Activated CD4-positive, alpha-beta T cell treated with anti-CD3 and anti-CD28 coated beads, Interleukin-2, amount 10 ng/mL, durations not matched to agents 7 days and 5 days (primary cell): ENCODE results near the gene DRC3. TPM values are rescaled to one million over a fixed set of nuclear protein-coding genes. Genes with fewer than 3 reads are reported as not detected.
"Not testable (repeated sequence)": the region's sequence is repeated elsewhere in the genome, so short reads cannot be mapped to it uniquely, and the experiment has no call there.

ENCODE experiments used
- CTCF ChIA-PET: fragments of 350-600 bp; sonication (Branson Sonifier 250); formaldehyde crosslinking; loops from one replicate; lab custom pipeline; 2021; ENCODE audit warnings: antibody characterized with exemption; lab: Charles Lee
- POLR2A ChIA-PET: fragments of 350-600 bp; sonication (Branson Sonifier 250); formaldehyde crosslinking; loops from one replicate; lab custom pipeline; 2021; ENCODE audit warnings: antibody characterized with exemption; lab: Charles Lee
- DNase-seq: peaks from one replicate; pipeline ENCODE4 v3.0.0-alpha.2; 2020
- H3K27ac Mint-ChIP-seq: one replicate; pipeline ENCODE4 v1.8.0; 2021; ENCODE audit warnings: mild to moderate bottlenecking, moderate library complexity, mixed read lengths
- H3K27me3 Mint-ChIP-seq: one replicate; pipeline ENCODE4 v1.8.0; 2021; ENCODE audit warnings: mixed read lengths
- H3K36me3 Mint-ChIP-seq: one replicate; pipeline ENCODE4 v1.8.0; 2021; ENCODE audit warnings: low read depth, mixed read lengths
- H3K4me1 Mint-ChIP-seq: one replicate; pipeline ENCODE4 v1.8.0; 2021; ENCODE audit warnings: mixed read lengths
- H3K4me3 Mint-ChIP-seq: one replicate; pipeline ENCODE4 v1.8.0; 2021; ENCODE audit warnings: mild to moderate bottlenecking, moderate library complexity, mixed read lengths
- H3K9me3 Mint-ChIP-seq: one replicate; pipeline ENCODE4 v1.8.0; 2021; ENCODE audit warnings: mixed read lengths
- total RNA-seq, 2 experiments: library from RNA; stranded (reverse); gene quantifications; one replicate each; pipeline ENCODE4 v1.2.3, GENCODE V29; 2021

The DRC3 gene
- total RNA-seq, 2 experiments from 2014 or later, result 0.06 TPM; not detected in 1

DNA sequence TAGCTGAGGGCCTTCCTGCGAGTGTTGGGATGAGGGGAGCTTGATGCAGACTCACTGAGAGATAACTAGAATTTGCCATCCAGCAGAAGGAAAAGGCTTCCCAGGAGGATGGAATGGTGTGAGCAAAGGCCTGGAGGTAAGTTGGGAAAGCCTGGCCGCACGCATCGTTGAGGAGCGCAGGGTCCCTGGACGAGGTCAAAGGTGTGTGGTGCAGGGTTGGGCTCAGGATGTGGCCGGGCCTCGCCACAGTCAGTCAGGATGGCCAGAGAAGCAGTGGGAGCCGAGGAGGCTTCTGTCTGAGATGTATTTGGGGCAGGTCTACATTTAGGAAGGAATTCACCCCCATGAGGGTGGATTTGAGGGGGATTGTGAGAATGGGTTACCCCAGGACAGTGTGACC lies 16.4 kb downstream of the DRC3 start:
- CTCF ChIA-PET, result interaction anchor here (1.3 kb wide), 1 partner anchor 45 kb away, joined by 3 read pairs; no protein-coding TSS in a partner anchor
- Mint-ChIP-seq H3K27ac (no peak overlapping the region), H3K4me3 (no peak overlapping the region)

DNA sequence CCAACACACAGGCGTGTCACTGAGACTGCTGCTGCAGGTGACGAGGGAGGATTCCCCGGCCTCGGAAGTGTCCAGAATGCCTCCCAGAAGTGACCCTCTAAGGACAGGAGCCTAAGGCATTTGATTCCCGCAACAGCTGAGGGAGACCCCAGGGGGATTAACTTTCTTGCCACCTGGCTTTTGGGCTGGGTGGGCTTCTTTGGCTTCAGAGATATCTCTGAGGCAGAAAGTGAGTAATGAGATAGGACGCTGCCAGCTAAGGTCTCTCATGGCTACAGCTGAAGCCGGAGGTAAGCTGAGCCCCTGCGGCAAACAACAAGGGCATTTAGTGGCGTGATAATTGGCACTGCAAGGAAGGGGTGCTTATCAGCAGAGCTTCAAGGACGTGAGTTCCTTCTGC lies 17.0 kb downstream of the DRC3 start:
- Mint-ChIP-seq H3K9me3 (no peaks in the 10 kb centered on the region), H3K36me3 (no peaks in the 10 kb centered on the region), H3K4me1 (no peaks in the 10 kb centered on the region), H3K27me3 (no peaks in the 10 kb centered on the region), H3K4me3 (no peak overlapping the region), H3K27ac (no peak overlapping the region)
- DNase-seq, result no peak
- POLR2A ChIA-PET, result no interaction called here
- CTCF ChIA-PET, result interaction anchor here (0.6 to 1.3 kb wide), 2 partner anchors 44 to 62 kb away, joined by 3 read pairs; no protein-coding TSS in a partner anchor

More for the DNA sequence above, 16.4 kb downstream of the DRC3 start:
- H3K36me3 Mint-ChIP-seq, result no peaks in the 10 kb centered on the region
- POLR2A ChIA-PET, result no interaction called here
- no peaks in the 10 kb centered on the region for H3K4me1 Mint-ChIP-seq
- H3K9me3 Mint-ChIP-seq, result no peaks in the 10 kb centered on the region
- no peak for DNase-seq
- no peaks in the 10 kb centered on the region for H3K27me3 Mint-ChIP-seq

DNA sequence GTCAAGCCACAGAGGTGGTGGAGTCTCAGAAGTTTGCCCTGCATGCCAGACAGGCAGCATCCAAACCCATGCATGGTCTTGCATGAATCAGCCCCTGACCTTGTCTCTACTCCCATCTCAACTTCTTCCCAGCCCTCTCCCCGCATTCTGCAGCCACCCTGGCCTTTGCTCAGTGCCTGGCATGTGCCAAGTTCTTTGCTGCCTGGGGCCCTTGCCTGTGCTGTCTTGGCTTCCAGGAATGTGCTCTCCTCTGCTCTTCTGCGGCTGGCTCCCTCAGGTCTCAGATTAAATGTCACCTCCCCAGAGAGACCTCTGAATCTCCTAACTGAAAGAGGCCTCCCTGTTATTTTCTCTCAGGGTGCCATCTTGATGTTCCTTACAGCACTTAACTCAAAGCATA lies 17.6 kb downstream of the DRC3 start:
- ChIA-PET CTCF (no interaction called here), POLR2A (no interaction called here)
- Mint-ChIP-seq H3K4me3 (no peak overlapping the region), H3K36me3 (no peaks in the 10 kb centered on the region), H3K4me1 (no peaks in the 10 kb centered on the region), H3K27me3 (no peaks in the 10 kb centered on the region), H3K27ac (no peak overlapping the region), H3K9me3 (no peaks in the 10 kb centered on the region)
- no peak for DNase-seq

DNA sequence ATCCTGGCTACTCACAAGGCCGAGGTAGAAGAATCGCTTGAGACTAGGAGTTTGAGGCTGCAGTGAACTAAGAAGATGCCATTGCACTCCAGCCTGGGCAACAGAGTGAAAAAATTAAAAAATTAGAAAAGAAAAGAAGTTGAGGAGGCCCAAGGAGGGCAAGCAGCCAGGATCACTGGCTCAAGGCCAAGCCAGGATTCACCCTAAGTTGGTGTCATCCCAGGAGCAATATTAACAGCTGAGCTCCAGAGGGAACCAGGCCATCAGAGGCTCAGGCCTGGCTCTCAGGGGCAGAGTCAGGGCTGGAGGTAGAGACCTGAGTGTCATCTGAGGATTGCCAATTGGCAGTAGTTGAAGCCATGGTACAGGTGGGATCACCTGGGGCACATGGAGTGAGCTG lies 20.7 kb downstream of the DRC3 start:
- CTCF ChIA-PET, result interaction anchor here (1.8 to 1.9 kb wide), 2 partner anchors 14 to 27 kb away, joined by 5 to 6 read pairs; no protein-coding TSS in a partner anchor
- no peaks in the 10 kb centered on the region for H3K9me3 Mint-ChIP-seq
- POLR2A ChIA-PET, result interaction anchor here (0.6 kb wide), 1 partner anchor 9 kb away, joined by 3 read pairs; no protein-coding TSS in a partner anchor

DNA sequence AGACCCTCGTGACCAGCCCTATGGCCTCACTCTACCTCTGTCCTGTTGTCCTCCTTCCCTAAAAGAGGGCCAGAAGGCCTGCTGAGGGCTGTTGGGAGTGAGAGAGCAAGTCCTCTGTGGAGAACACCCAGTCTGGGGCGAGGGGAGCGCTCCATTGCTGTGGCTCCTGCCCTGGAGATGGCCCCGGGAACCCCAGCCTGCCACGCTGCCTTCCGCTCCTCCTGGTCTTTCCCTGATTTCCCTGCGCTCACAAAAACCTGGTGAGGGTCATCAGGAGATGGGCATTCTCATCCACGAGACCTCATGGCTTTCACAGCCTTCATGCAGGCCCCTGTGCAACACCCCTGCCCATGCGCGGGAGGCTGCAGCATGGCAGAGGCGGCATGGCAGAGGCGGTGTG lies 21.2 kb downstream of the DRC3 start:
- CTCF ChIA-PET, result interaction anchor here (1.8 to 1.9 kb wide), 2 partner anchors 14 to 28 kb away, joined by 5 to 6 read pairs; no protein-coding TSS in a partner anchor
- DNase-seq, result no peak
- H3K36me3 Mint-ChIP-seq, result no peaks in the 10 kb centered on the region
- POLR2A ChIA-PET, result interaction anchor here (0.6 kb wide), 1 partner anchor 8 kb away, joined by 3 read pairs; no protein-coding TSS in a partner anchor
- no peak overlapping the region for H3K27ac Mint-ChIP-seq
- H3K4me1 Mint-ChIP-seq, result no peaks in the 10 kb centered on the region
- H3K9me3 Mint-ChIP-seq, result no peaks in the 10 kb centered on the region
- H3K4me3 Mint-ChIP-seq, result no peak overlapping the region
- H3K27me3 Mint-ChIP-seq, result no peaks in the 10 kb centered on the region

More for the DNA sequence above, 20.7 kb downstream of the DRC3 start:
- no peak overlapping the region for H3K27ac Mint-ChIP-seq
- H3K4me3 Mint-ChIP-seq, result no peak overlapping the region
- no peaks in the 10 kb centered on the region for H3K4me1 Mint-ChIP-seq
- H3K36me3 Mint-ChIP-seq, result no peaks in the 10 kb centered on the region
- DNase-seq, result no peak
- H3K27me3 Mint-ChIP-seq, result no peaks in the 10 kb centered on the region

DNA sequence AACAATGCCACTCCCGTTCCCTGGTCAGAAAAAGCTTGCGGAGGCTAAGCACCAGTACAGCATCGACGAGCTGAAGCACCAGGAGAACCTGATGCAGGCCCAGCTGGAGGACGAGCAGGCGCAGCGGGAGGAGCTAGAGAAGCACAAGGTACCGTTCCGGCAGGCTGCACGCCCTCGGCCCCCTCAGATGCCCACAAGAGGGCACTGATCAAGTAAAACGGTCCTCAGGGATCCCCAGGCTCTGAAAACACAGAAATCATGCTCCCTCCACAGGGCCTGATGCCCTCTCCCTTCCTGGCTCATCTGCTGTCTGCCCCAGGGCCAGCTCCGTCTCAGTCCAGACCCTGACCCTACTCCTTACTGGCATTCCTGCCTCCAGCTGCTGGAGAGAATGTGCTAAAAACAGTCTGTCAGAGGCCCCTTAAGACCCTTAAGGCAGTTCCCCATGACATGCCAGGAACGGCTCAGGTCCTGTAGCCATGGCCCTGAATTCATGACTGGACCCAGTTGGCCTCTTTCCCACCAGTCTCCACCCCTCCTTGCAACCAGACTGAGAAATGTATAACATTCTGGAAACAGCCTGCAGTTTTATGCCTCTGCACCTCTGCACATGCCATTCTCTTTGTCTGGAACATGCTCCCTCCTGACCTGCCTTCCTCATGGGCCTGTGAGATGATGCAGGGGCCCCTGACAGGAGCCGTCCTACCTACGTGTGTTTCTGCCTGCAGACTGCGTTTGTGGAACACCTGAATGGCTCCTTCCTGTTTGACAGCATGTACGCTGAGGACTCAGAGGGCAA lies 21.8 kb downstream of the DRC3 start:
- H3K27ac Mint-ChIP-seq, result no peak overlapping the region
- no peaks in the 10 kb centered on the region for H3K9me3 Mint-ChIP-seq
- no peak overlapping the region for H3K4me3 Mint-ChIP-seq
- no peaks in the 10 kb centered on the region for H3K27me3 Mint-ChIP-seq
- peak; percentile 12 for DNase-seq
- POLR2A ChIA-PET, result no interaction called here
- H3K36me3 Mint-ChIP-seq, result no peaks in the 10 kb centered on the region
- CTCF ChIA-PET, result interaction anchor here (1.1 to 1.9 kb wide), 4 partner anchors 9 to 29 kb away, joined by 3 to 6 read pairs (median 4); no protein-coding TSS in a partner anchor
- no peaks in the 10 kb centered on the region for H3K4me1 Mint-ChIP-seq

DNA sequence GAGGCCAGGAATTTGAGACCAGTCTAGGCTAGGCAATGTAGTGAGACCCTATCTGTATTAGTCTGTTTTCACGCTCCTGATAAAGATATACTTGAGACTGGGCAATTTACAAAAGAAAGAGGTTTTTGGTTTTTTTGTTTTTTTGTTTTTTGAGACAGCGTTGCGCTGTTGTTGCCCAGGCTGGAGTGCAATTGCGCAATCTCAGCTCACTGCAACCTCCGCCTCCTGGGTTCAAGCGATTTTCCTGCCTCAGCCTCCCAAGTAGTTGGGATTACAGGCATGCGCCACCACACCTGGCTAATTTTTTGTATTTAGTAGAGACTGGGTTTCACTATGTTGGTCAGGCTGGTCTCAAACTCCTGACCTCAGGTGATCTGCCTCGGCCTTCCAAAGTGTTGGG lies 23.2 kb downstream of the DRC3 start:
- H3K9me3 Mint-ChIP-seq, DNase-seq, H3K36me3 Mint-ChIP-seq, POLR2A ChIA-PET, H3K4me1 Mint-ChIP-seq, H3K27ac Mint-ChIP-seq, H3K4me3 Mint-ChIP-seq, H3K27me3 Mint-ChIP-seq: not testable (repeated sequence)
- CTCF ChIA-PET, result interaction anchor here (1.1 to 1.5 kb wide), 2 partner anchors 10 to 11 kb away, joined by 3 read pairs; no protein-coding TSS in a partner anchor

DNA sequence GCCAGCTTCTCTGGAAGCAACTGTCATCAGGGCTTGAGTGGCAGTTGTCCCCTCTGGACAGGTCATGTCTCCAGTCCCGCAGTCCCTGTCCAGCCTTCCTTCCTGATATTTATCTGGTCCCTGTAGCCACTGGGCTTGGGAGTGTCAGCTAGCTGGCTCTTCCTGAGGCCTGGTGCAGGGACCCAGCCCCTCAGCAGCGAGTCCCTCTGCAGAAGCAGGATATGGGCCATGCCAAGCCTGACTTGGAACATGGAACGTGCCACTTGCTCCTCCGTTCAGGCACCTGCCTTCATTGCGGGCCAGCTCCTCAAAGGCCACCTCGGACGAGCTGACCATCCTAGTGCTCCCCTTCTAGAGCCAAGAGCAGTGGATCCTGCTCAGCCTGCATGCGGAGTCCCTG lies 26.3 kb downstream of the DRC3 start:
- CTCF ChIA-PET, result no interaction called here
- DNase-seq, result no peak
- Mint-ChIP-seq H3K4me3 (no peak overlapping the region), H3K9me3 (no peaks in the 10 kb centered on the region), H3K4me1 (no peaks in the 10 kb centered on the region), H3K27ac (no peak overlapping the region), H3K36me3 (no peaks in the 10 kb centered on the region), H3K27me3 (no peaks in the 10 kb centered on the region)
- POLR2A ChIA-PET, result no interaction called here

DNA sequence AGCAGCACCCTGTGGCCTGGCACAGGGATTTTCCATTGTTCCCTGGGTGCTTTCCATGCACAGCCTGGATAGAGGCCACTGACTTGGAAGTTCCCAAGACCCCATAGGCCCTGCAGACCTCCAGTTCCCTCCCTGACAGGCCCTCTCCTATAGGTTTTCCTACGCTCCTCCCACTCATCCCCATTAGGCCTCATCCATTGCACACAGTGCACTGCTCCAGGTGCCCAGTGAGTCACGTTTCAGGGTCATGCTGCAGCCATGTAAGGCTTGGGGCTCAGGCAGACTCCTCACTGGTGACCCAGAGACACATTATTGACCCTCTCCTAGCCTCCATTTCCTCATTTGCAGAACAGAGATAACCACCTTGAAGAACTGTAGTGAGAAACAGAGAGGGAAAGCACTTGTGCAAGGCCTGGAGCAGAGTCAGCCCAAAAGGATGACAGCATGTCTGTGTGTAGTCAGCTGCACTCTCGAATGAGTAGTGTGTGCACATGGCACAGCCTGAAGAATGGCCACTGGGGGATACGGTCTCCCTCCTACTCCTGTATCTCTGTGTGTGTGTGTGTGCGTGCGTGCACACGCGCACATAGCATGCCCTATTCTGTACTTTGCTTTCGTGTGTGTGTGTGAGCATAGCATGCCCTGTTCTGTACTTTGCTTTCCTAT lies 26.8 kb downstream of the DRC3 start:
- no peak overlapping the region for H3K4me3 Mint-ChIP-seq
- CTCF ChIA-PET, result no interaction called here
- H3K9me3 Mint-ChIP-seq, result no peaks in the 10 kb centered on the region
- H3K36me3 Mint-ChIP-seq, result no peaks in the 10 kb centered on the region
- POLR2A ChIA-PET, result no interaction called here
- no peaks in the 10 kb centered on the region for H3K27me3 Mint-ChIP-seq
- no peak for DNase-seq
- no peaks in the 10 kb centered on the region for H3K4me1 Mint-ChIP-seq
- no peak overlapping the region for H3K27ac Mint-ChIP-seq

DNA sequence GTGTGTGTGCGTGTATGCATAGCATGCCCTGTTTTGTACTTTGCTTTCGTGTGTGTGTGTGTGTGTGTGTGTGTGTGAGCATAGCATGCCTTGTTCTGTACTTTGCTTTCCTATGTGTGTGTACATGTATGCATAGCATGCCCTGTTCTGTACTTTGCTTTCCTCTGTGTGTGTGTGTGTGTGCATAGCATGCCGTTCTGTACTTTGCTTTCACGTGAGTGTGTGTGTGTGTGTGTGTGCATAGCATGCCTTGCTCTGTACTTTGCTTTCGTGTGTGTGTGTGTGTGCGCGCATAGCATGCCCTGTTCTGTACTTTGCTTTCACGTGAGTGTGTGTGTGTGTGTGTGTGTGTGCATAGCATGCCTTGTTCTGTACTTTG lies 27.4 kb downstream of the DRC3 start:
- no peaks in the 10 kb centered on the region for H3K27me3 Mint-ChIP-seq
- H3K27ac Mint-ChIP-seq, result no peak overlapping the region
- no peak for DNase-seq
- no peaks in the 10 kb centered on the region for H3K9me3 Mint-ChIP-seq
- no peaks in the 10 kb centered on the region for H3K36me3 Mint-ChIP-seq
- no peaks in the 10 kb centered on the region for H3K4me1 Mint-ChIP-seq
- ChIA-PET POLR2A (no interaction called here), CTCF (no interaction called here)
- no peak overlapping the region for H3K4me3 Mint-ChIP-seq

DNA sequence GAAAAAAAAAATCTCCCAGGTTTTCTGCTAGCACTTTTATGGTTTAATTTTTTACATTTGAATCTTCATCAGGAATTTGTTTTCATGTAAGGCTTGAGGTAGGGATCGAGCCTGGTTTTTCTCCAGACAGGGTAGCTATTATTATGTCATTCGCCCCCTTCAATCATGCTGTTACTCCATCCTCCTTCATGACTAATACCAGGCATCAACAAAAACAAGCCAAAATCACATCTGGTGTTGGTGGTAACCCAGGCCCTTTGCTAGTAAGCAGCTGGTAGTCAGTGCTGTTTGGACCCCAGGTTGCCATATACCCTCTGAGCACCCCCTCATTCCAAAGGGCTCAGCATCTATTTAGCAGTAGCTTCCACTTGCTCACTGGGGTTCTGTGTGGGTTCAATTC lies 29.5 kb downstream of the DRC3 start:
- no peak for DNase-seq
- H3K27me3 Mint-ChIP-seq, result no peaks in the 10 kb centered on the region
- no peaks in the 10 kb centered on the region for H3K36me3 Mint-ChIP-seq
- ChIA-PET CTCF (interaction anchor here (0.7 to 1.2 kb wide), 2 partner anchors 12 to 689 kb away, joined by 3 to 4 read pairs; no protein-coding TSS in a partner anchor), POLR2A (interaction anchor here (0.7 kb wide), 1 partner anchor 9 kb away, joined by 3 read pairs; no protein-coding TSS in a partner anchor)
- peaks cover 6% of the 10 kb centered on the region for H3K4me1 Mint-ChIP-seq
- no peaks in the 10 kb centered on the region for H3K9me3 Mint-ChIP-seq
- no peak overlapping the region for H3K27ac Mint-ChIP-seq
- H3K4me3 Mint-ChIP-seq, result no peak overlapping the region

DNA sequence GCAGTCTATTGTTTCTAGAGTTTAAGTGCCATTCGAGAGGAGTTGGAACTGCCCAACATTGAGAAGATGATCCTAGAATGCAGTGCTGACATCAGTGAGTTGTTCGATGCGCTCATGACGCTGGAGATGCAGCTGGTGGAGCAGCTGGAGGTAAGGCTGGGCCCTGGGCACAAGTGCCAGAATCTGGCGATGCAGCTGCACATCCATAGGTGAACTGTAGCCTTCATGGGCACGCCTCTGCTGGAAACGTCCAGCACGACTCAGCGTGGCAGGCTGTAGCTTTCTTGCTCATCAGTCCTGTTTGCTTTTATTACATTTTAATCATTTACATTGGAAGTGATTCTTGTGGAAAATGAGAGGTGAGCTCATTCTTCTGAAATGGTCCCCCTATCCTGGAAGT lies 31.7 kb downstream of the DRC3 start:
- no peaks in the 10 kb centered on the region for H3K9me3 Mint-ChIP-seq
- H3K27ac Mint-ChIP-seq, result no peak overlapping the region
- no peaks in the 10 kb centered on the region for H3K27me3 Mint-ChIP-seq
- POLR2A ChIA-PET, result no interaction called here
- peaks cover 6% of the 10 kb centered on the region for H3K4me1 Mint-ChIP-seq
- CTCF ChIA-PET, result interaction anchor here (0.6 kb wide), 1 partner anchor 165 kb away, joined by 3 read pairs; no protein-coding TSS in a partner anchor
- H3K4me3 Mint-ChIP-seq, result no peak overlapping the region
- H3K36me3 Mint-ChIP-seq, result no peaks in the 10 kb centered on the region
- no peak for DNase-seq

DNA sequence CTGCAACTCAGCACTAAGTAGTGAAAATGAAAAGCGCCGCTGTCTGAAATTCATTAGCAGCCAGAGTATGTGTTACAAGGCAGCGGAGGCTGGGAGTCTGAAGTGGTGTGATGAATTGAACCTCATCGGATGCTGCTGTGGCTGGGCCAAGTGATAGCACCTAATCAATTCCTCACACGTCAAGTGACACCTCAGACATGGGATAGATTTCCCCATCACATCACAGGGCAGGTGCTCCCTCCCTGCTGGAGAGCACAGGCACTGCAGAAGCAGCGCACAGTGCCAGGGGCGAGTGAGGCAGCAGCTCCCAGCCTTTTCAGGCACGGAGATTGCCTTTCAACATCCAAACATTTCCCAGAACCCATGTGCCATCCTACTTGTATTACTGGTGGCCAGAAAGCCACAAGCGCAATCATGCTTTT lies 32.2 kb downstream of the DRC3 start:
- ChIA-PET CTCF (interaction anchor here (1.1 kb wide), 1 partner anchor 9 kb away, joined by 3 read pairs; no protein-coding TSS in a partner anchor), POLR2A (no interaction called here)
- no peak overlapping the region for H3K27ac Mint-ChIP-seq
- peaks cover 6% of the 10 kb centered on the region for H3K4me1 Mint-ChIP-seq
- DNase-seq, result no peak
- no peaks in the 10 kb centered on the region for H3K27me3 Mint-ChIP-seq
- no peaks in the 10 kb centered on the region for H3K9me3 Mint-ChIP-seq
- H3K36me3 Mint-ChIP-seq, result no peaks in the 10 kb centered on the region
- H3K4me3 Mint-ChIP-seq, result no peak overlapping the region
